Neural progenitor cell (in vitro differentiated cells): Measurements from ENCODE around the gene ANP32E. TPM values are rescaled to one million over a fixed set of nuclear protein-coding genes. Genes with fewer than 3 reads are reported as not detected.
A peak's percentile ranks its signal among the peaks of the same experiment; 100 is the strongest.

Experiments used
- DNase-seq: peaks from one replicate; pipeline ENCODE4 v3.0.0-alpha.2; 2016; ENCODE audit warnings: low spot score
- H2AFZ ChIP-seq: fragments of 200-600 bp; sonication (generic); replicated peaks from 2 replicates; pipeline ENCODE4 v1.6.1; 2016; ENCODE audit warnings: antibody characterized with exemption
- H3F3A ChIP-seq: fragments of 200-600 bp; sonication (generic); 2 replicates; pipeline ENCODE4 v1.6.1; 2016; ENCODE audit warnings: antibody characterized with exemption, low read depth
- H3K27ac ChIP-seq: fragments of 200-600 bp; sonication (generic); 2 replicates; pipeline ENCODE4 v1.5.1; 2016; ENCODE audit warnings: mild to moderate bottlenecking
- H3K27me3 ChIP-seq: fragments of 200-600 bp; sonication (generic); 2 replicates; pipeline ENCODE4 v1.6.1; 2016; ENCODE audit warnings: mild to moderate bottlenecking, moderate library complexity
- H3K36me3 ChIP-seq: fragments of 200-600 bp; sonication (generic); 2 replicates; pipeline ENCODE4 v1.5.1; 2016
- H3K4me1 ChIP-seq: fragments of 200-600 bp; sonication (generic); 2 replicates; pipeline ENCODE4 v1.6.1; 2016; ENCODE audit warnings: mixed run types
- H3K4me2 ChIP-seq: fragments of 200-600 bp; sonication (generic); 2 replicates; pipeline ENCODE4 v1.6.1; 2016
- H3K4me3 ChIP-seq: fragments of 200-600 bp; sonication (generic); 2 replicates; pipeline ENCODE4 v1.5.1; 2016
- H3K79me2 ChIP-seq: fragments of 200-600 bp; sonication (generic); 2 replicates; pipeline ENCODE4 v1.6.1; 2016; ENCODE audit warnings: low read depth
- H3K9ac ChIP-seq: fragments of 200-600 bp; sonication (generic); 2 replicates; pipeline ENCODE4 v1.6.1; 2016
- H3K9me3 ChIP-seq: fragments of 200-600 bp; sonication (generic); 2 replicates; pipeline ENCODE4 v1.5.1; 2016; ENCODE audit warnings: low read depth
- H4K20me1 ChIP-seq: fragments of 200-600 bp; sonication (generic); 2 replicates; pipeline ENCODE4 v1.6.1; 2016; ENCODE audit warnings: low read depth
- H3K27ac Mint-ChIP-seq: 3 replicates; pipeline ENCODE4 v1.8.0; 2021; ENCODE audit warnings: mixed read lengths
- H3K27me3 Mint-ChIP-seq: 2 replicates; pipeline ENCODE4 v1.8.0; 2022; ENCODE audit warnings: low read depth, mild to moderate bottlenecking, inconsistent platforms, moderate library complexity, mixed read lengths; ENCODE audit not compliant: insufficient read depth
- H3K36me3 Mint-ChIP-seq: 3 replicates; pipeline ENCODE4 v1.8.0; 2021; ENCODE audit warnings: mixed read lengths
- H3K4me1 Mint-ChIP-seq: 3 replicates; pipeline ENCODE4 v1.8.0; 2021; ENCODE audit warnings: mixed read lengths
- H3K4me3 Mint-ChIP-seq: 3 replicates; pipeline ENCODE4 v1.8.0; 2021; ENCODE audit warnings: mild to moderate bottlenecking, moderate library complexity, mixed read lengths
- H3K9me3 Mint-ChIP-seq: 3 replicates; pipeline ENCODE4 v1.8.0; 2020; ENCODE audit warnings: mixed read lengths
- EZH2 ChIP-seq: fragments of 200-600 bp; sonication (generic); IDR thresholded peaks from 2 replicates; pipeline ENCODE4 v1.6.1; 2017; ENCODE audit warnings: antibody characterized with exemption, mild to moderate bottlenecking, moderate library complexity
- EZH2phosphoT487 ChIP-seq: fragments of 200-600 bp; sonication (generic); IDR thresholded peaks from 2 replicates; pipeline ENCODE4 v1.6.1; 2017; ENCODE audit warnings: antibody characterized with exemption
- total RNA-seq: library from RNA; depleted of rRNA; stranded (reverse); fragments of >200 nt; gene quantifications from 2 replicates; pipeline ENCODE4 v1.2.3, GENCODE V29; 2015; ENCODE audit warnings: low replicate concordance
- TF ChIP-seq, protein P1 (sequence below): fragments of 200-600 bp; sonication (generic); IDR thresholded peaks from 2 replicates; pipeline ENCODE4 v1.5.1; 2017; ENCODE audit warnings: antibody characterized with exemption, mild to moderate bottlenecking

ANP32E gene
- total RNA-seq, 1 donor from 2014 or later: 201 TPM

DNA sequence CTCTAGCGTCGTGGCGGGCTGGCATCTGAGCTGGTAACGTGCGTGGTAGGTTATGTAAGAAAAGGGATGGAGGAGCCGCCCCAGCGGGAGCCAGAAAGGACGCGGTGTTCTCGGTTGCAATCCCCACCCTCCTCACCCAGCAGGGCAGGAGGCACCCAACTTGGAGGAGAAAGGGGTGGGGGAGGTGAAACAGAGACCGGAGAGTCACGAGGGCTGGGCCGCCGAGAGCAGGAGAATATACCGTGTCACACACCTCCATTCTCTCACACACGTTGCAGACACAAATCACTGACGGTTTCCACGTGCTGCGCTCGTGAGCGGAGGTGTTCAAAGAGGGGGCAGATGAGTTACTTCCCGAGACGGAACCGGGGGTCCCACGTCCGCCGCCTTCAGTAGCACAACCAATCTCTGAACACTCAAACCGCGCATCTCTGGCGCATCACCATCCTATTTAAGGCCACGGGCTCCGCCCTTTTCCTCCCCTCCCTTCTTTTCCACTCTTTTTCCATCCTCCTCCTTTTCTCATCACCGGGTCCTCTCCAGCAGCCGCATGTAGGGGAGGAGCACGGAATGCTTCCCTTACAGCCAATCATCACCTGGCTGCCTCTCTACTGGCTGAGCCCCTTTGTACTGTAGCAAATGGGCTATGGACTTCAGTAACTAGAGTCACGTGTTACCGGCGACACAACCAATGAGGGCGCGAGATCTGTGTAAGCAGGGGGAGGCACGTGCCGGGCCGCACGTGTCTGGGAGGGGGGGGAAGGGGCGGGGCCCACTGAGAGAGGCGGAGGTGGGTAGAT is 46.0 kb upstream of the ANP32E start, which contains the start of gene CIART:
TSS of gene CIART (plus strand) at position 797 of the 800 bp plus-strand sequence. CDS start 714 bp downstream, outside the sequence.
- Mint-ChIP-seq H3K36me3 (peaks cover 25% of the 10 kb centered on the region), H3K4me1 (peaks cover 34% of the 10 kb centered on the region), H3K9me3 (no peaks in the 10 kb centered on the region), H3K27ac (peak within 1 kb of the TSS; percentile 51), H3K4me3 (peak within 1 kb of the TSS; percentile 93), H3K27me3 (peaks cover 11% of the 10 kb centered on the region)
- Histone ChIP-seq H3K4me2 (peak within 1 kb of the TSS; percentile 95), H3K9ac (no peak within 1 kb of the TSS), H3F3A (peaks cover 16% of the 10 kb centered on the region), H3K36me3 (no peaks in the 10 kb centered on the region), H3K79me2 (peaks cover 8% of the 10 kb centered on the region), H3K4me1 (peaks cover 12% of the 10 kb centered on the region), H3K27ac (no peak within 1 kb of the TSS), H2AFZ (peak within 1 kb of the TSS; percentile 74), H3K27me3 (peaks cover 10% of the 10 kb centered on the region), H3K9me3 (no peaks in the 10 kb centered on the region), H3K4me3 (peak within 1 kb of the TSS; percentile 71), H4K20me1 (no peaks in the 10 kb centered on the region)
- DNase-seq: peak; percentile 98
- TF ChIP-seq, protein P1, sequence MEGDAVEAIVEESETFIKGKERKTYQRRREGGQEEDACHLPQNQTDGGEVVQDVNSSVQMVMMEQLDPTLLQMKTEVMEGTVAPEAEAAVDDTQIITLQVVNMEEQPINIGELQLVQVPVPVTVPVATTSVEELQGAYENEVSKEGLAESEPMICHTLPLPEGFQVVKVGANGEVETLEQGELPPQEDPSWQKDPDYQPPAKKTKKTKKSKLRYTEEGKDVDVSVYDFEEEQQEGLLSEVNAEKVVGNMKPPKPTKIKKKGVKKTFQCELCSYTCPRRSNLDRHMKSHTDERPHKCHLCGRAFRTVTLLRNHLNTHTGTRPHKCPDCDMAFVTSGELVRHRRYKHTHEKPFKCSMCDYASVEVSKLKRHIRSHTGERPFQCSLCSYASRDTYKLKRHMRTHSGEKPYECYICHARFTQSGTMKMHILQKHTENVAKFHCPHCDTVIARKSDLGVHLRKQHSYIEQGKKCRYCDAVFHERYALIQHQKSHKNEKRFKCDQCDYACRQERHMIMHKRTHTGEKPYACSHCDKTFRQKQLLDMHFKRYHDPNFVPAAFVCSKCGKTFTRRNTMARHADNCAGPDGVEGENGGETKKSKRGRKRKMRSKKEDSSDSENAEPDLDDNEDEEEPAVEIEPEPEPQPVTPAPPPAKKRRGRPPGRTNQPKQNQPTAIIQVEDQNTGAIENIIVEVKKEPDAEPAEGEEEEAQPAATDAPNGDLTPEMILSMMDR: no peak
- TF ChIP-seq EZH2: no peak
- TF ChIP-seq EZH2phosphoT487: no peak

DNA sequence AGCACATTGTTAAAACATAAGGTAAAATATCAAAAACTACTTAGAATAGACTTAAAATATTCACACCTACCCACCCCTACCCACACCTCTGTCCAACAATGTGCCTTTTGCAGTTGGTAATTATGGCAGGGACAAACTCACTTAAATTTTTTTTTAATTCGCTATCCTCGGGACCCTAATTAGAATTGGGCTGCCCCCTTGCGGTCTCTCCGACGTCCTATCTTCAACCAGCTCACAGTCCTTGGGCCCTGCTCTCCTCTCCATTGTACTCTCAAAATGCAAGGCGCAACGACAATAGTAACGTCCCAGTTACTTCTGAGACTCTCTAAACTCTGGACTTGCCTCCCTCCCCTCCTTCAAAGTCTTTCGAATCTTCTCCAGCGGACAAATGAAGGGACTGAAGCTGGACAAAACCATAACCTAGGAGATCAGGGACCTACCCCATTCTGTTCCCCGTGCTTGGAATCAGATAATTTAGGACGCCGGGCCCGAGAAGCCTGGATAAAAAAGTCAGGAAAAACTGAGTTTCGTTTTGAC is 45.4 kb upstream of the ANP32E start:
- Histone ChIP-seq H3K9ac (no peak overlapping the region), H3K79me2 (peaks cover 8% of the 10 kb centered on the region), H3K4me2 (peak overlapping the region; percentile 80), H3K36me3 (no peaks in the 10 kb centered on the region), H3K27ac (no peak overlapping the region), H3K27me3 (peaks cover 10% of the 10 kb centered on the region), H2AFZ (peak overlapping the region; percentile 35), H3K9me3 (no peaks in the 10 kb centered on the region), H3F3A (peaks cover 16% of the 10 kb centered on the region), H4K20me1 (no peaks in the 10 kb centered on the region), H3K4me1 (peaks cover 12% of the 10 kb centered on the region), H3K4me3 (peak overlapping the region; percentile 71)
- Mint-ChIP-seq H3K4me1 (peaks cover 34% of the 10 kb centered on the region), H3K36me3 (peaks cover 26% of the 10 kb centered on the region), H3K4me3 (peak overlapping the region; percentile 93), H3K27me3 (peaks cover 10% of the 10 kb centered on the region), H3K27ac (peak overlapping the region; percentile 12), H3K9me3 (no peaks in the 10 kb centered on the region)
- DNase-seq: peak; percentile 88
- TF ChIP-seq, protein P1: peak; percentile 77
- TF ChIP-seq EZH2phosphoT487: no peak
- TF ChIP-seq EZH2: no peak

DNA sequence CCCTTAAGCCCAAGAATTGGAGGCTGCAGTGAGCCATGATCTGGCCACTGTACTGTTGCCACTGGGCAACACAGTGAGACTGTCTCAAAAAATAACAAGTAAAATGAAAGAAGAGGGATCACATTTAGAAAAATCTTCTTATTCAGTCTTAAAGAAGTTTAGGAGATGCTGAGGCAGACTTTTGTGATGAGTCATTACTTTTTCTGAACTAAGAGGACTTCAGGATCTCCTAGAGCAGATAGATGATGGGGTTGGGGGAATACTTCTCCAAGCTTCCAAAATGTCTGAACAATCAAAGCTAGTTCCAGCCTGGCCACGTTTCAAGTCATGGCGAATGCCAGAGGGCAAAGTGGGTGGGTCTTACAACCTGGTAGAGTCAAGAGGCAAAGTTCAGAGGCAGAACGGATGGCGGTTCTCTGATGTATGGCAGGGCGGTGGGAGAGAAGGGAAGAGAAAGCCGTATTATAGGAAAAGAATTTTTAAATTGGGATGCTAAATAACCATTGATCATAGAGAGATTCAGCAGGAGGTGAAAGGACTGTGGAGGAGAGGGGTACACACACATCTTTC is 44.3 kb upstream of the ANP32E start:
- H3K36me3 Mint-ChIP-seq: peaks cover 28% of the 10 kb centered on the region
- no peak overlapping the region for H3K9ac ChIP-seq

More for the DNA sequence above, 44.3 kb upstream of the ANP32E start:
- H3K36me3 ChIP-seq: no peaks in the 10 kb centered on the region
- TF ChIP-seq, protein P1: no peak
- TF ChIP-seq EZH2 (no peak), EZH2phosphoT487 (no peak)
- Mint-ChIP-seq H3K4me3 (peak overlapping the region; percentile 93), H3K4me1 (peaks cover 34% of the 10 kb centered on the region), H3K27me3 (peaks cover 5% of the 10 kb centered on the region), H3K9me3 (no peaks in the 10 kb centered on the region), H3K27ac (no peak overlapping the region)
- H3K4me2 ChIP-seq: peak overlapping the region; percentile 80
- DNase-seq: no peak
- no peaks in the 10 kb centered on the region for H4K20me1 ChIP-seq
- H3K27me3 ChIP-seq: peaks cover 10% of the 10 kb centered on the region
- H3K9me3 ChIP-seq: no peaks in the 10 kb centered on the region
- no peak overlapping the region for H3K27ac ChIP-seq
- H3K4me3 ChIP-seq: no peak overlapping the region
- H3K79me2 ChIP-seq: peaks cover 8% of the 10 kb centered on the region
- H3F3A ChIP-seq: peaks cover 16% of the 10 kb centered on the region
- peaks cover 12% of the 10 kb centered on the region for H3K4me1 ChIP-seq
- no peak overlapping the region for H2AFZ ChIP-seq
